ENCODE data around the gene NCR3LG1.

NCR3LG1 gene

DNA sequence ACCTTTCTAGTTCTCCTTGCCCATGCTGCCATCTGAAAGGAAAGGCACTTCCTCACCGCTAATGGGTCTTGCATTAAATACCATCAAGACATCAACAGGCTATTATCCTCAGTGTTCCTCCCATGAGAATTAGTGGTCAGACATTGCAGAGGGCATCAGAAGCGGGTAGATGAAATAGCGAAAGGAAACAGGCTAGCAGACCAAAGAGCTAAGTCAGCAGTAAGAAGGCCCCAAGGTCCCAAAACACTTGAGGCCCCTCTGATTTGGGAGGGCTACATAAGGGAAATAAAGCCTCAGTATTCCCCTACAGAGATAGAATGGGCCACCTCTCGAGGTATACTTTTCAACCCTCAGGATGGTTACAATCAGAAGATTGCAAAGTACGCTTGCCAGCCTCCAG lies 23.9 kb downstream of the NCR3LG1 start:
- intact Hi-C loops (cut with DNase I; ENCODE audit: low total_unique reads): no loop called here
- Histone ChIP-seq H3K4me3 (no peak overlapping the region), H3K36me3 (peaks cover 45 to 56% (median 46%) of the 10 kb centered on the region in 3 donors), H3K4me1 (no peaks in the 10 kb centered on the region), H3K27ac (no peak overlapping the region), H3K9me3 (peaks cover 0 to 34% (median 26%) of the 10 kb centered on the region in 3 donors), H3K27me3 (no peaks in the 10 kb centered on the region)
- no peak for DNase-seq
- TF ChIP-seq, protein P1, sequence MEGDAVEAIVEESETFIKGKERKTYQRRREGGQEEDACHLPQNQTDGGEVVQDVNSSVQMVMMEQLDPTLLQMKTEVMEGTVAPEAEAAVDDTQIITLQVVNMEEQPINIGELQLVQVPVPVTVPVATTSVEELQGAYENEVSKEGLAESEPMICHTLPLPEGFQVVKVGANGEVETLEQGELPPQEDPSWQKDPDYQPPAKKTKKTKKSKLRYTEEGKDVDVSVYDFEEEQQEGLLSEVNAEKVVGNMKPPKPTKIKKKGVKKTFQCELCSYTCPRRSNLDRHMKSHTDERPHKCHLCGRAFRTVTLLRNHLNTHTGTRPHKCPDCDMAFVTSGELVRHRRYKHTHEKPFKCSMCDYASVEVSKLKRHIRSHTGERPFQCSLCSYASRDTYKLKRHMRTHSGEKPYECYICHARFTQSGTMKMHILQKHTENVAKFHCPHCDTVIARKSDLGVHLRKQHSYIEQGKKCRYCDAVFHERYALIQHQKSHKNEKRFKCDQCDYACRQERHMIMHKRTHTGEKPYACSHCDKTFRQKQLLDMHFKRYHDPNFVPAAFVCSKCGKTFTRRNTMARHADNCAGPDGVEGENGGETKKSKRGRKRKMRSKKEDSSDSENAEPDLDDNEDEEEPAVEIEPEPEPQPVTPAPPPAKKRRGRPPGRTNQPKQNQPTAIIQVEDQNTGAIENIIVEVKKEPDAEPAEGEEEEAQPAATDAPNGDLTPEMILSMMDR (IDR thresholded peaks at IDR 0.05): no peak

- Histone ChIP-seq H3K36me3 (peaks cover 35 to 47% (median 37%) of the 10 kb centered on the region in 3 donors), H3K4me3 (no peak overlapping the region), H3K27ac (no peak overlapping the region), H3K27me3 (no peaks in the 10 kb centered on the region), H3K4me1 (no peaks in the 10 kb centered on the region), H3K9me3 (peaks cover 0 to 25% (median 17%) of the 10 kb centered on the region in 3 donors)
- TF ChIP-seq, protein P1 (IDR thresholded peaks at IDR 0.05): no peak
- intact Hi-C loops (cut with DNase I; ENCODE audit: low total_unique reads): no loop called here
- no peak for DNase-seq
Observed at GRCh38 chr11:17376493-17376892, 24.9 kb downstream of the NCR3LG1 start.

- Histone ChIP-seq H3K9me3 (peaks cover 0 to 3% (median 0%) of the 10 kb centered on the region in 3 donors), H3K27me3 (no peaks in the 10 kb centered on the region), H3K36me3 (peaks cover 14 to 25% (median 15%) of the 10 kb centered on the region in 3 donors), H3K27ac (no peak overlapping the region), H3K4me3 (no peak overlapping the region), H3K4me1 (no peaks in the 10 kb centered on the region)
- TF ChIP-seq, protein P1 (IDR thresholded peaks at IDR 0.05): no peak
- DNase-seq: no peak
- intact Hi-C loops (cut with DNase I; ENCODE audit: low total_unique reads): no loop called here
Observed at GRCh38 chr11:17378655-17379054, 27.1 kb downstream of the NCR3LG1 start.

DNA sequence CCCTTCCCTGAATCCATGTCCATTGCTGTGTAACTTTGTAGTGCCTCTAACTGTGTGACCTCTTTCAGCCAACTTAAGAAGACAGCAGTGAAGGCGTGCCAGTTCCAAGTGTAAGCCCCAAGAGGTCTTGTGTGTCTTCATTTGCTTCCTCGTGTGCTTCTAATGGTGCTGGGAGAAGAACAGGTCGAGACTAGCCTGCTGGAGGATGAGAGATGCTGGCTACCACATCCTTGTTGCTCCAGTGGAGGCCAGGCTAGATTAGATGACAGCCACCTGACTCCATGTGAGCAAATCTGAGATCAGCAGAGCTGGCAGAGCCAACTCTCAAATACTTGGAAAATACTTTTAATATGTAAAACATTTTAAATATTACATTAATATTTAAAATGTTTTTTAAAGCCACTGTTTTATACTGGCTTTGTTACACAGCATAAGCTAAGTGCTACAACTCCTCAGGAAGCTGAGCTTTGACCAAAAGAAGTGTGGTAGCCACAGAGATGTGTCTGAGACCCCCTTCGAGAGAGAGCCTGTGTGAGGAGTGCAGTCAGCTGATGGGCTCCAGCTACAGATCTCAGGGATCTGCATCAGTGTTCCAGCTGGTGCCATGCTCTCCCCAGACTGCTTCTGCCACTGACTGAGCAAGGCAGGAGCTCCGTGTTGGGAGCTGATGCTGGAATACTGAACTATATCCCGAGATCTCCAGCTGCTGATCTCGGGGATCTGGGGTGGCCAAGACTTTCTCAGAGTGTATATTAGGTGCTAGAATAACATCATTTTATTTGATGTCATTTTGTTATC lies 28.0 kb downstream of the NCR3LG1 start:
- H3K27ac ChIP-seq: no peak overlapping the region
- DNase-seq: no peak
- intact Hi-C loops (cut with DNase I; ENCODE audit: low total_unique reads): no loop called here
- H3K9me3 ChIP-seq: no peaks in the 10 kb centered on the region
- TF ChIP-seq, protein P1 (IDR thresholded peaks at IDR 0.05): no peak
- no peak overlapping the region for H3K4me3 ChIP-seq
- peaks cover 0 to 4% (median 0%) of the 10 kb centered on the region in 4 donors for H3K4me1 ChIP-seq
- H3K27me3 ChIP-seq: no peaks in the 10 kb centered on the region
- peaks cover 10 to 16% (median 13%) of the 10 kb centered on the region in 3 donors for H3K36me3 ChIP-seq

DNA sequence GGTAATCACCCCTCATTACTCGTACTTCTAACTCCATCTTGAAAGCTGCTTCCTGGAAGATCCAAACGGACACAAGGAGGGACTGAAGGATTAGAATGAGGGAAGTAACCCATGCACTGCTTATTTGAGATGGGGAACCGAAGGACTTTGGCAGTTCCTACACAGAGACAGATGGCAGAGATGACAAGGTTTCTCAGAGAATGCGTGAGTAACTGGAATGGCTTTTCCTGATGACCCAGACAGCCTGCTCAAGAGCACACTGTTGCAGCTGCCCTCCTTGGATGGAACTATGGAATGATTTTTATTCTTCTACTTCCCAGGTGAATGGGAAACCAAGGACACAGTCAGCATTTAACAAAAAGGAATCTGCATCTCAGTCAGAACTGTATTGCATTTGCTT lies 29.6 kb downstream of the NCR3LG1 start:
- Histone ChIP-seq H3K27ac (no peak overlapping the region), H3K4me1 (peaks cover 0 to 12% (median 8%) of the 10 kb centered on the region in 4 donors), H3K27me3 (no peaks in the 10 kb centered on the region), H3K36me3 (peaks cover 0 to 7% (median 0%) of the 10 kb centered on the region in 3 donors), H3K4me3 (no peak overlapping the region), H3K9me3 (no peaks in the 10 kb centered on the region)
- intact Hi-C loops (cut with DNase I; ENCODE audit: low total_unique reads): no loop called here
- no peak for DNase-seq
- TF ChIP-seq, protein P1 (IDR thresholded peaks at IDR 0.05): no peak

Measured in tibial artery (tissue), 4 donors.